AG04449 (cell line): ENCODE data around the gene ACSS3.

Experiments
- CTCF ChIA-PET: fragments of 350-600 bp; formaldehyde crosslinking; extraction: SDS; loops from one replicate; lab custom pipeline; 2021; ENCODE audit warnings: antibody characterized with exemption; lab: Yijun Ruan, JAX
- POLR2A ChIA-PET: fragments of 400-600, 350-600 bp; formaldehyde crosslinking; extraction: SDS; loops from one replicate; lab custom pipeline; 2020; ENCODE audit warnings: antibody characterized with exemption, inconsistent platforms; lab: Yijun Ruan, JAX
- DNase-seq: peaks from one replicate; pipeline ENCODE4 v3.0.0-alpha.2; 2010; ENCODE audit warnings: low read depth, low spot score
- H3K4me3 ChIP-seq: 2 replicates; pipeline ENCODE4 v1.5.1; 2011; ENCODE audit warnings: low read depth, mild to moderate bottlenecking, control low read depth, low read length
- CTCF ChIP-seq: IDR thresholded peaks from one replicate; pipeline ENCODE4 v1.5.1; 2011; ENCODE audit warnings: mild to moderate bottlenecking, moderate library complexity, low read length, control low read depth, inconsistent platforms; ENCODE audit not compliant: insufficient read depth; ENCODE audit errors: missing control alignments

ACSS3 gene

DNA sequence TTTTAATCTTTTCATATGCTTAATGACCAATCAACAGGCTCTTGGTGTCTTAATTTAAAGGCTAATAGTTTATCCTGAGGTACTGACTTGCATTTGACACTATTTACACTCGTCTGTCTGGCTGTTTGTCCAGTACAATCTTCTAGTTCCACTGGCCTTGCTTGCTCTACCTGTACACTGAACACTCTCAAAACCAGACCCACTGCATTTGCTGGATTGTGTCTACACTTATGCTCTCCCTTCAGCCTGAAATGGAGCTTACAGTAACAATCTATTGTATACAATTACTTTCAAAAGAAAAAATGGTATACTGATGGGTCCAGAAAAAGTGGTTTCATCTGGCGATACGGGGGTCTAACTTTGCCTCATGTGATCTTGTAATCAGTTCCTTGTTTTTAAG lies 2.3 kb upstream of the ACSS3 start:
- H3K4me3 ChIP-seq: no peak overlapping the region
- no peak for DNase-seq
- TF ChIP-seq CTCF: no peak
- ChIA-PET POLR2A (no interaction called here), CTCF (no interaction called here)

GRCh38 chr12:81077329-81077685 lies 572 bp upstream of the ACSS3 start:
- TF ChIP-seq CTCF: no peak
- DNase-seq: no peak
- CTCF ChIA-PET: no interaction called here
- peak overlapping the region; percentile 60 for H3K4me3 ChIP-seq
- POLR2A ChIA-PET: no interaction called here

DNA sequence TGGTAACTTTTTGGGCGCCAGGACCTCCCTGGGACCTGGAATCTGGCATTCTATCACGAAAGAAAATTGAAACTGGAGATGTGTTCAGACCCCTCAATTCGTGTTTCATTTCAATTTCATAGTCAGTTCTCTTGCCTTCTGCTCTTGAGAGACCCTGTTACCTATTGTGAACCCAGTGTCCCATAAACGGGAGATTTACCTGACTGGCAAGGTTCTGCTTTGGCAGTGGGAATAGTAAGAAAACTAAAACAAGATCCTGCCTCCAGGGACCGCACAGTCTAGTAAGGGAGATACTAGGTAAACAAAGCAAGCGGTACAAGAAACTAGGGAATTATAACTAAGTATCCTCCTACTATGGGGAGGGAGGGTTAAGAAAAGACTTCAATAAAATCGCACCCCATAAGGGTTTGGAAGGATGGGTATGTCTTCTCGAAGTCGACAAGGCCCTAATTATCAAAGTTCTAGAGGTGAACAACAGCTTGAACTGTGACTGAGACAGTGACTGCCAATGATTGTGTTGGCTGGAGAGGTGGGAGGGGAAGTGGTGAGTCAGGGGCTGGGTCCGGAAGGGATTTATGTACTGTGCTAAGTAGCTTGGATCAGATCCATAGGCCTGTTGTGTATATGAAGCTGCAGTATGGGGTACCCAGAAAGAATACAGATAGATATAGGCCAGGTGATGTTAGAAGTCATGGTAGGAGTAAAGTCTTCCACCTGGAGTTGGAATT lies 754 bp downstream of the ACSS3 start:
- no peak for DNase-seq
- CTCF ChIA-PET: no interaction called here
- POLR2A ChIA-PET: no interaction called here
- H3K4me3 ChIP-seq: peak overlapping the region; percentile 60
- no peak for TF ChIP-seq CTCF

DNA sequence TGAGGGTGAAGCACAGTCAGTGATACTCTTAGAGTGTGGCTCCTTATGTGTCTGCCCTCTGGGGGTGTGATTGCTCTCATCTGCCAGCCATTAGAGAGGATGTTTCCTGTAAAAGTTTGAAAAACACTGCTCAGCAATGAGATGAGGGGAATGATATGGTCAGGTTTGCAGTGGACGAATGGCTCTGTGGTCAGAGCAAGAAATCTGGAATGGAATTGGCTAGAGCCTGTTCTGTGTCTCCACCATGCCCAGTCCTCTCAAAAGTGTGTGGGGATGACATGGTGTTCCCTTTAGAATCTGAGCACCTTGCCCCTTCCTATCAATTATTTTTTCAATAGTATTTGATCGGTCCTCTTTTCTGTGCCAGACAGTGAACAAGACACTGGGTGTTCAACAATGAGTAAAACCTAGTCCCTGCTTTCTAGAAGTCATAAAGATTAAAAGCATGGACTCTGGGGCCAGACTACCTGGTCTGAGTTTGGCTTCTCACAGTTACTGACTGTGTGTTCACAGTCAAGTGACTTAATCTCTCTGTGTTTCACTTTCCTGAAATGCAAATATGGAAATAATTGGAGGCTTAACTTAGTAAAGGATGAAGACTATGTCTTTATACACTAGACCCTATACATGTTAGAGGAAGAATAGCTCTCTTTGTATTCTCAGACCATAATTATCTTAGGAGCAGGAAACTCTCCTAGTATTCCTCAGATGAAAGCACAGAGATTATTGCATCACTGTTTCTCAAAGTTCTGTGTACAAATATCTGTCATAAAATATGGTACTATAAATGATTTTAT lies 1.6 kb downstream of the ACSS3 start:
- ChIA-PET POLR2A (no interaction called here), CTCF (no interaction called here)
- TF ChIP-seq CTCF: no peak
- no peak for DNase-seq
- H3K4me3 ChIP-seq: no peak overlapping the region

DNA sequence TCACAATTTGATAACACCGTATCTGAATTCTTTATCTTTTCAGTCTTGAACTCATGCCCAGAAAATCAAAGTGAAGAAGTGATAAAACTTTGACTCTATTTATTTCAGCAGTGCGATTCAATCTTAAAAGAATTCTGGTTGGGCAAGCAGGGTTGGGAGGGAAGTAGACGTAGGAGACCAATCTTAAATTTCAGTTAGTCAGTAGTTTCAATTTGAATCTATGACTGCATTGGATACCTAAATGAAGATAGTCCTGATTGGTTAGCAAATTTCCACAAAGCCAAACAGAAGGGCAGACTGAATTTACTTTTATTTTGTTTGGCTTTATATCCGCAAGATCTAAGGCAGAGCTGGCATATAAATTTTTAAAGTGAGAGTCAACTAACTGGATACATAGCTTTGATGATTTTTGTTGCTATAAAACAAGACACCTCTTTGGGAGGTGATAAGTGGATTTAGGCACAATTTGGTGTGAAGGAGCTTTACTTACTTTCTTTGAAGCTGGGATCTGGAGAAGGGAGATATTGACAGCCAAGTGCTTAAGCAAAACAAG lies 2.6 kb downstream of the ACSS3 start:
- DNase-seq: no peak
- POLR2A ChIA-PET: no interaction called here
- CTCF ChIA-PET: no interaction called here
- H3K4me3 ChIP-seq: no peak overlapping the region
- no peak for TF ChIP-seq CTCF

- H3K4me3 ChIP-seq: no peak overlapping the region
- no peak for DNase-seq
- TF ChIP-seq CTCF: no peak
- POLR2A ChIA-PET: no interaction called here
- CTCF ChIA-PET: no interaction called here
Measured at GRCh38 chr12:81081726-81082125, 3.8 kb downstream of the ACSS3 start.
